ENCODE data around the gene FHOD3.

- TF ChIP-seq EGR1 (IDR thresholded peaks at IDR 0.05; ENCODE audit: borderline replicate concordance, low read depth, low read length) (no peak), POLR2A (IDR thresholded peaks at IDR 0.05; ENCODE audit: control extremely low read depth in 1 of 2, low read depth in 2 of 2, low read length in 2 of 2) (no peak), ATF3 (IDR thresholded peaks at IDR 0.05; ENCODE audit: insufficient read depth, low read depth, low read length) (no peak)
Observed at GRCh38 chr18:36811955-36812354, 514.4 kb downstream of the FHOD3 start.
